Measurements from ENCODE around the gene SP100.
A peak's percentile ranks its signal among the peaks of the same experiment; 100 is the strongest.

Gene SP100

GRCh38 chr2:230564805-230565779, 149.1 kb downstream of the SP100 start:
- DNase-seq: peak; percentile 40 to 60 (median 57)

DNA sequence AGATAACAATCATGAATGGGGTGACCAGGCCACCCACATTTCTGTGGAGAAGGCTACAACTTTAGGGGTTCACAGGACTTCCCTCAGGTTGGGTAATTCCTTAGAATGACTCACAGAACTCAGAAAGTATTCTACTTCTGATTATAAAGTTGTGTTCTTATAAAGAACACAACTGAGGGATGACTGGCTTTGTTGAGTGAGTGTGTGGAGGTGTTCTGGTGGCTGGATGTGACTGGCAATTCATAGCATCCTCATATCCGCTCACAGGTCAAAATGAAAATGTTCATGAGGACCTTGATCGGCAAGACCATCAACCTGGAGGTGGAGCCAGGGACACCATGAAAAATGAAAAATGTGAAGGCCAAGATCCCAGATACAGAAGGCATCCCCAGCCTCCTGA, 153.3 kb downstream of the SP100 start:
- DNase-seq: no peak

GRCh38 chr2:230570987-230571386, 155.0 kb downstream of the SP100 start:
- DNase-seq: no peak

DNA sequence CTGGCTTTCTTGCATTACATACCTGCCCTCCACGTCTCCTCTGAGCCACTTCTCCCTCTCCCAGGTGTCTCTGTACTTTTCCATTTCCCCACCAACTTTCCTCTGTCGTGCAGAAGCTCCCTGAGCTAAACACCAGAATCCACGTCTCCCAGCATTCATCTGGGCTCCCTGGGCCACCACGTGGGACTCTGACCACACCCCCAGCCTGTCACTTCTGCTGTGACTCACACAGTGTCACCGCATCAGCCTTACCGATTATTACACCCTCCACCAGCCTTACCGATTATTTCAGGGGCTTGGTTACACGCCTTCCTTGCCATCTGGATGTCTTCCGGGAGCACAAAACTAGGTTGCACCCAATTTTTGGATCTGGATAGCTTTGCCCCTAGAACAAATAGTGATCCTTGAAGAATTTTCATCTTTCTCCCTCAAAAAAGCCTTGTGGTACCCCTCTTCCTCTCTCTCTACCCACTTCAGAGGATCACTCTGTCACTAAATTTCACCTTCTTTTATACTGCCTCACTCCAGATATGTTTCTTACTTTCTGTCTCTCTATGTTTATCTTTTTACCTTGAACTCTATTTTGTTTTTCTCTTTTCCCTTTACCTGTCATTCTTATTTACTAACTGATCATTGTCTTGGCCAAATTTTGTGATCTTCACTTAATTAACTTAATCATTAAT, 159.8 kb downstream of the SP100 start:
- DNase-seq: no peak

DNA sequence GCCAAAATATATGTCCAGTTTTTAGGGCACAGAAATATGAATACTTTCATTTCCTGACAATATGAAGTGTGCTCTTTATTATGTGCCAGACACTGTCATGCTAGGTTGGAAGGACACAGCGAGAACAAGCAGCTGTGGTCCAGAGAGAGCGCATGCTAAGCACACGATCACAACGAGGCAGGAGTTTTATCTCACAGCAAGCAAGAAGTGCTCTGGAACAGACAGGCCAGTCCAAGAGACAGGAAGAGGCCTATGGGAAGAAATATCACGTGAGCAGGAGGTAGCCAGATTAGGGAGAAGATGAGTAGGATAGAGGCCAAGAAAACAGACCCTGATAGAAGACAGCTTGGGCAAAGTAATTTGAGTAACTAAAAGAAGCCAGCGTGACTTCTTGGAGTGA, 161.1 kb downstream of the SP100 start:
- no peak for DNase-seq

DNA sequence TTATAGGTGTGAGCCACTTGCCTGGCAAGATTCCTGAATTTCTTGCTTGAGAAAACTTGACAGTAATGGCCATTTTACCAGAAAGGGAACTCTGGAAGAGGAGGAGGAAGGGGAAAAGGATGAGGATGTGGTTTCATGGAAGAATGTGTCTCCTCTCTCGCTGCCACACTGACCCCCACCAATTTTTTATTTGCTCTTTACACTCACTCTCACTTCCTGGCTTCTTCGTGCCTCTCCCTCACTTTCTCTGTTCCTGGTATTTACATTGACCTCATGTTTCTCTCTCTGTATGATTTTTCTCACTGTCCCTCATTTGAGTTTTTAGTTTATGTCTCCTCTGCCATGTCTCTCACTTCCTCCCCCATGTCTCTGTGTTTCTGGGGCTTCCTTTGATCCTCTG, 162.1 kb downstream of the SP100 start:
- DNase-seq: peak in 1 of 3 donors; percentile 10

- peak; percentile 13 to 57 (median 35) for DNase-seq
Observed at GRCh38 chr2:230582851-230583283, 166.9 kb downstream of the SP100 start.

DNA sequence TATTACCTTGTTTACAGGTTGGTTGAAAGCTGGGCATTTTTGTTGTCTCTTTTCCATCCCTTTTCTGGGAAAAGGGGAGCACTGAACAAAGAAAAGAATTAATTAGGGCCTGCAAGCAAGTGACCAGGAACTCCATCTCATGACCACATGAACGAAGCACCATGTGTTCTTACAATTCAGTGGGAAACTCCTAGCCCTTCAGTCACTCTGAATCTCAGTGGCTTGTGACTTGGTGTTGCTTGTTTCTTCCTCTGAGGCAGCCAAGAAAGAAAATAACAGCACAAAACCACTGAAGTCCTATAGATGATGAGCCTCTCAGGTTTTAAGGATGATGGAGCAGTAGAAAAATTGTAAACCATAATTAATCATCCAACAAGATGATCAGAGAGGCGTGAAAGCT, 167.6 kb downstream of the SP100 start:
- DNase-seq: peak; percentile 46 to 61 (median 49)

- DNase-seq: no peak
Observed at GRCh38 chr2:230586328-230586982, 170.5 kb downstream of the SP100 start.

DNA sequence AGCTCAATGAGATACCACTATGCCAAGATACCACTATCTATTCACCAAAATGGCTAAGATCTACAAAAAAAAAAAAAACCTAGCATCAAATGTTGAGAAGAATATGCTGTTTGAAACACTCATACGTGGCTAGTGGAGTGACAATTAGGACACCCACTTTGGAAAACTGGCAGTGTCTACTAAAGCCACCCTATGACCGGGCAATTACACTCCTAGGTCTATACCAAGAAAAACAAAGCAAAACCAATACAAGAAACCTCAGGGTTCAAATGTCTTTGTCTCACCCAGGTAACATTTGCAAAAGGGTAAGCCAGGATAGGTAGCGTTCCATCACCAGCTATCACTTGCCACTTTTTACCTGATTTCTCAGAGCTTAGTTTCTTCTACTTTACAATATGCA, 173.0 kb downstream of the SP100 start:
- DNase-seq: no peak

GRCh38 chr2:230589497-230590015, 173.6 kb downstream of the SP100 start:
- peak; percentile 78 to 93 (median 90) for DNase-seq

GRCh38 chr2:230590333-230590732, 174.3 kb downstream of the SP100 start:
- no peak for DNase-seq

DNA sequence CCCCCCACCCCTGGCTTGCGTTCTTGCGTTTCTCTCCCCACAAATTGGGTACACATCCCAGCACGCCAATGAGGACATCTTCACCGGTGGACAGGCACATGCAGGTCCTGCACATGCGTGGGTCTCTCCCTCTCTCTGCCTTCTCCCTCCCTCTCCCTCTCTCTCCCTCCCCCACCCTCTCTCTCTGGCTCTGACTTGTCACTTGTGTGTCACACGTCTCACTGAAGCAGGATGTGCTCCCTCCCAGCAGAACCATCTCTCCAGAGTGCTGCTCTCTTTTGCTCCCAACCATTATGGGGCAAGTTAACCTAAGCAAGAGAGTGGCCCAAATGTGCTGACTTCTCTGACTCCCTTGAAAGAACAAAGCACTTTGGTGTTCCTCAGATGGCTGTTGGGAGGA, 175.8 kb downstream of the SP100 start:
- no peak for DNase-seq

GRCh38 chr2:230592775-230593174, 176.8 kb downstream of the SP100 start:
- no peak for DNase-seq

All from suppressor macrophage treated with lipopolysaccharide for 1 hour (primary cell).